GM12872 (cell line): Measurements from ENCODE around the gene FAF2.

ENCODE experiments used
- CTCF ChIP-seq: IDR thresholded peaks from 3 replicates; pipeline ENCODE4 v1.5.1; 2011; ENCODE audit warnings: low read depth, mild to moderate bottlenecking, low read length, moderate library complexity; ENCODE audit not compliant: insufficient read depth

Gene FAF2

GRCh38 chr5:176450077-176450476 lies 1.9 kb downstream of the FAF2 start:
- no peak for TF ChIP-seq CTCF

DNA sequence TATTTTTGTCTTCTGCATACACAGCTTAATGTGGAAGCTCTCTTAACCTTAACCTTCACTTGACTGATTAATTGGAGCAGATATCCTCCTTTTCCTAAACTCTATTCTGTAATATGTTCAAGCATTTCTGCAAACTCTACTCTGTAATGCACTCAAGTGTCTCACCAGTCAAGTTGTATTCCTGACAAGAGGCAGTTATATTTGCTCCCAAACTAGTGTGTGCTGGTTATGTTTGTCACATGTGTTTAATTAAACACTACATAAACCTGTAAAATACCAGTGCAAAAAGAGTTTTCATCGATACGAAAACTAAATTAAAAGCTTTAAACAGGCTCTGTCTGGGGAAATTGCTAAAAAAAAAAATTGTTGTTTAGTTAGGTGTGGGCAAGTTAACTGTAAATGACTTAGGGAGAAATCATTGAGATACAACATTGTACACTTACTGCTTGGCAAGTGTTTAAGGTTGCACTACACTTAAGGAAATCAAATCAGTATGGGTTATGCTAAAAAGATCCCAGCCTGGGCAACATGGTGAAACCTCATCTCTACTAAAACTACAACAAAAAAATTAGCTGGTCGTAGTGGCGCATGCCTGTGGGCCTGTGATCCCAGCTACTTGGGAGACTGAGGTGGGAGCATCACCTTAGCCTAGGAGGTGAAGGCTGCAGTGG lies 6.7 kb downstream of the FAF2 start:
- TF ChIP-seq CTCF: no peak

DNA sequence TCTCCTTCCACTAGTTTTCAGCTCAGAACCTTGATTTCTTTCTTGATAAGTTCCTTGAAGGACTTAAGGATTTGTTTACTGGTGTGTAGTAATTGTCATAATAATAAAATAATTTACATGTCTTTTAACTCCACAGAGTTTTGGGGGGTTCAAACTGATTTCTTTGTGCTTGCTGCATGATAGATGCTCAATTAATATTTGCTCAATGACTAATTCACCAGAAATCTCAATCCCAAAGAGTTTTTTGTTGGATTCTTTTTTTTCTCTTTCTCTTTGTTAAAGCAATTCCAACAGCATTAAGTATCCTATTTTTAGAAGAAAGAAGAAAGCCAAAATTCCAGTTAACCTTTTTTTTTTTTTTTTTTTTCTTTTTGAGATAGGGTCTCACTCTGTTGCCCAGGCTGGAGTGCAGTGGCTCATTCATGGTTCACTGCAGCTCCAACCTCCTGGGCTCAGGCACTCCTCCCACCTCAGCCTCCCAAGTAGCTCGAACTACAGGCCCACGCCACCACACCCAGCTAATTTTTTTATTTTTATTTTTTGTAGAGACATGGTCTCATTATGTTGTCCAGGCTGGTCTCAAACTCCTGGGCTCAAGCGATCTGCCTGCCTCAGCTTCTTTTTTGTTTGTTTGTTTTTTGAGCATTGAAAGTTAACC lies 10.8 kb downstream of the FAF2 start:
- TF ChIP-seq CTCF: no peak

GRCh38 chr5:176461349-176461748 lies 13.2 kb downstream of the FAF2 start:
- no peak for TF ChIP-seq CTCF

- TF ChIP-seq CTCF: no peak
Measured at GRCh38 chr5:176463113-176463764, 15.1 kb downstream of the FAF2 start.

DNA sequence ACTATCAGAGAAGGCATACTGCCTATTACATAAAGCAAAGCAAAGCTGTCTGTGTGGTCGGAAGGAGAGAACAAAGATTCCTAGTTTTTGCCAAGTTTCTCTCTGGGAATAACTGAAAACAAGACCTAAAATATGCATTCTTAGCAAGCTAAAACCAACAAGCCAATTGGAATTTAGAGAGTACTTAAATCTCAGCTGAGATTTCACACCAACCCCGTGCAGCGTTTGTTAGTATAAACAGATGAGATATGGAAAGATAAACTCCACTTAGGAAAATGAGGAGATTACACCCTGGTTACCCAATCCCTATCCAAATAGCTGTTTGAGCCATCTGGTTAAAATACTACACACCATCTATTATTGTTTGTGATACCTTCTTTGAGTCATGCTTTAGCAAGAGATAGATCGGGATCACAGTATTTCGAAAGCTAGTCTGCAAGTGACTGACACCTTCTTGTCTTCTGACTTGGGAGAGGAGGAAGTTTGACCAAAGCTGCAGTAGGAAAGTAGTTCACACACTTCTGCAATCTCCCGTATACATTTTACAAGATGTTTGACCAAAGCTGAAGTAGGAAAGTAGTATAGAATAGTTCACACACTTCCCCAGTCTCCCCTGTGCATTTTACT lies 18.2 kb downstream of the FAF2 start:
- TF ChIP-seq CTCF: no peak

DNA sequence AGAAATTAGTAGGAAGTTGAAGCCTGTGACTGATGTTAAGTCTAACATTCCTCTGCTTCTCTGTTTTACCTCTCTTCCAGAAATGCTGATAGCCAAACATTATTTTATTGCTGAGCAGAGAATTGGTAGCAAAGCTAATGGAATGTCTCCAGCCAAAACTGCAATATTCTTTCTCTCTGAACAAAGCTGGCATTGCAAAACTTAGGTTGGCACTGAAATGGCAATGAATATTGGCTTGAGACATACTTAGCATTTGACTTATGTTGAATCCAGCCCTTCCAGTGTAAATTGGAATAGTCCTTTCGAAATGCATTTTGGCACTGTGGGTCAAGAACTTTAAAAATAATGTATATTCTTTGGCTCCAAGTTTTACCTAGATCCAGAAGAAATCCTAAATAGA lies 21.1 kb downstream of the FAF2 start:
- no peak for TF ChIP-seq CTCF
